Liver (tissue), 9 donors: Measurements from ENCODE around the gene PSMB2. TPM values are rescaled to one million over a fixed set of nuclear protein-coding genes. Genes with fewer than 3 reads are reported as not detected.

ENCODE experiments used
- DNase-seq: peaks from one replicate; pipeline ENCODE4 v3.0.0-alpha.2; 2017; ENCODE audit warnings: low spot score
- H3K27ac ChIP-seq, 2 donors: one replicate each; pipeline ENCODE4 v1.7.0; 2013; ENCODE audit warnings: inconsistent platforms in 2 of 2, low read length in 2 of 2, control low read depth in 1 of 2, low read depth in 1 of 2, mild to moderate bottlenecking in 1 of 2
- H3K27me3 ChIP-seq, 4 donors: one replicate each; pipeline versions ENCODE4 v1.6.1 to v1.7.0; 2013; ENCODE audit warnings: low read length in 3 of 4, inconsistent platforms in 1 of 4, mild to moderate bottlenecking in 1 of 4, moderate library complexity in 1 of 4; ENCODE audit not compliant: control insufficient read depth in 4 of 4, insufficient read depth in 4 of 4
- H3K36me3 ChIP-seq, 4 donors: one replicate each; pipeline versions ENCODE4 v1.6.1 to v1.7.0; 2013; ENCODE audit warnings: low read length in 3 of 4, mild to moderate bottlenecking in 3 of 4, low read depth in 1 of 4, moderate library complexity in 1 of 4; ENCODE audit not compliant: control insufficient read depth in 4 of 4, insufficient read depth in 3 of 4
- H3K4me1 ChIP-seq, 4 donors: one replicate each; pipeline versions ENCODE4 v1.6.1 to v1.7.0; 2013; ENCODE audit warnings: low read length in 3 of 4, mild to moderate bottlenecking in 3 of 4, moderate library complexity in 1 of 4; ENCODE audit not compliant: control insufficient read depth in 4 of 4, insufficient read depth in 4 of 4
- H3K4me3 ChIP-seq, 3 donors: one replicate each; pipeline versions ENCODE4 v1.6.1 to v1.7.0; 2013; ENCODE audit warnings: low read length in 3 of 3, control low read depth in 1 of 3, low read depth in 1 of 3, mild to moderate bottlenecking in 1 of 3
- H3K9ac ChIP-seq, 2 donors: one replicate each; pipeline ENCODE4 v1.7.0; 2013; ENCODE audit warnings: low read length in 2 of 2, mild to moderate bottlenecking in 2 of 2, moderate library complexity in 2 of 2, control low read depth in 1 of 2, low read depth in 1 of 2
- H3K9me3 ChIP-seq, 4 donors: one replicate each; pipeline versions ENCODE4 v1.6.1 to v1.7.0; 2013; ENCODE audit warnings: low read length in 3 of 4; ENCODE audit not compliant: control insufficient read depth in 4 of 4
- EGR1 ChIP-seq, 2 donors: IDR thresholded peaks; 2 replicates each; pipeline ENCODE4 v1.6.1; 2016 to 2018; ENCODE audit warnings: antibody characterized with exemption in 2 of 2, low read depth in 2 of 2
- FOXA1 ChIP-seq: IDR thresholded peaks from 2 replicates; pipeline ENCODE4 v1.6.1; 2016; ENCODE audit warnings: antibody characterized with exemption
- FOXA2 ChIP-seq: IDR thresholded peaks from 2 replicates; pipeline ENCODE4 v1.6.1; 2016; ENCODE audit warnings: antibody characterized with exemption
- GABPA ChIP-seq, 2 donors: IDR thresholded peaks in 1 of 2; conservative IDR thresholded peaks in 1 of 2; 2 replicates each; pipeline ENCODE4 v1.6.1; 2016; ENCODE audit warnings: antibody characterized with exemption in 2 of 2, mild to moderate bottlenecking in 1 of 2, moderate library complexity in 1 of 2
- HNF4G ChIP-seq: IDR thresholded peaks from 2 replicates; pipeline ENCODE4 v1.6.1; 2016; ENCODE audit warnings: antibody characterized with exemption
- JUND ChIP-seq, 2 donors: IDR thresholded peaks; 2 replicates each; pipeline ENCODE4 v1.6.1; 2016; ENCODE audit warnings: antibody characterized with exemption in 2 of 2
- NR2F2 ChIP-seq: IDR thresholded peaks from 2 replicates; pipeline ENCODE4 v1.6.1; 2016; ENCODE audit warnings: antibody characterized with exemption
- RAD21 ChIP-seq, 2 donors: IDR thresholded peaks; 2 replicates each; pipeline ENCODE4 v1.6.1; 2016; ENCODE audit warnings: antibody characterized with exemption in 2 of 2, mild to moderate bottlenecking in 2 of 2
- REST ChIP-seq: IDR thresholded peaks from 2 replicates; pipeline ENCODE4 v1.6.1; 2016; ENCODE audit warnings: antibody characterized with exemption, mild to moderate bottlenecking
- RXRA ChIP-seq, 2 donors: IDR thresholded peaks; 2 replicates each; pipeline ENCODE4 v1.6.1; 2017 to 2018; ENCODE audit warnings: antibody characterized with exemption in 2 of 2, mild to moderate bottlenecking in 1 of 2
- SP1 ChIP-seq: IDR thresholded peaks from 2 replicates; pipeline ENCODE4 v1.6.1; 2018; ENCODE audit warnings: antibody characterized with exemption, mild to moderate bottlenecking
- TAF1 ChIP-seq: conservative IDR thresholded peaks from 2 replicates; pipeline ENCODE4 v1.6.1; 2016; ENCODE audit warnings: antibody characterized with exemption, mild to moderate bottlenecking
- YY1 ChIP-seq: IDR thresholded peaks from 2 replicates; pipeline ENCODE4 v1.6.1; 2016; ENCODE audit warnings: antibody characterized with exemption, mild to moderate bottlenecking
- ZBTB33 ChIP-seq: IDR thresholded peaks from 2 replicates; pipeline ENCODE4 v1.6.1; 2016; ENCODE audit warnings: antibody characterized with exemption
- WGBS: extraction: QIAGEN DNeasy Blood & Tissue Kit; methylation state at CpG from one replicate; pipeline ENCODE4 v1.1.7; 2013; 5-methylcytosine and 5-hydroxymethylcytosine counted together
- polyA plus RNA-seq, 2 donors: library from polyadenylated mRNA; stranded (reverse) in 1 of 2; unstranded in 1 of 2; fragments of 200-250 nt in 1 of 2; fragments of >200 nt in 1 of 2; fragmentation: Nextera tagmentation in 1 of 2; extraction: Ambion mirVana in 1 of 2; gene quantifications; one replicate each; pipeline versions ENCODE4 v1.2.1 to v1.2.3, GENCODE V29; 2013 to 2015
- total RNA-seq, 2 donors: library from RNA; depleted of rRNA; stranded (reverse); fragments of >200 nt; gene quantifications; one replicate each; pipeline ENCODE4 v1.2.3, GENCODE V29; 2014
- TF ChIP-seq, protein P1 (sequence below): IDR thresholded peaks from 2 replicates; pipeline ENCODE4 v1.6.1; 2016; ENCODE audit warnings: antibody characterized with exemption
- TF ChIP-seq, protein P2 (sequence below): IDR thresholded peaks from 2 replicates; pipeline ENCODE4 v1.6.1; 2016; ENCODE audit warnings: antibody characterized with exemption
- TF ChIP-seq, protein P3 (sequence below): fragments of 150-350 bp; IDR thresholded peaks from 2 replicates; pipeline ENCODE4 v1.5.1; 2017; ENCODE audit warnings: improper control_type of control experiment, low read depth, low read length; ENCODE audit not compliant: missing input control
- donor health status: healthy.
- donor health status: healthy.
- donor health status: healthy.
- donor health status: healthy.
- donor health status: healthy.

The PSMB2 gene
- total and polyA plus RNA-seq, 4 donors, result 19.1 to 76.6 (median 40.8) TPM

GRCh38 chr1:35668506-35668905 is 27.2 kb upstream of the PSMB2 start:
- no peak for DNase-seq
- Histone ChIP-seq H3K9ac (no peak overlapping the region), H3K4me3 (no peak overlapping the region), H3K27ac (no peak overlapping the region), H3K4me1 (no peaks in the 10 kb centered on the region), H3K36me3 (no peaks in the 10 kb centered on the region), H3K9me3 (no peaks in the 10 kb centered on the region), H3K27me3 (peaks cover 0 to 3% (median 0%) of the 10 kb centered on the region in 4 donors)
- WGBS, result 82% methylated on average over 5 of the region's 5 CpGs
- TF ChIP-seq HNF4G (no peak), FOXA1 (no peak), ZBTB33 (no peak), RAD21 (IDR thresholded peaks at IDR 0.05) (no peak), GABPA (IDR thresholded peaks at IDR 0.05 in 1 of 2, conservative IDR thresholded peaks at IDR 0.05 in 1 of 2) (no peak), TAF1 (no peak), RXRA (IDR thresholded peaks at IDR 0.05) (no peak), SP1 (no peak), JUND (IDR thresholded peaks at IDR 0.05) (no peak), EGR1 (IDR thresholded peaks at IDR 0.05; ENCODE audit: low read depth in 2 of 2) (no peak), REST (no peak), FOXA2 (no peak), YY1 (no peak), NR2F2 (no peak)
- TF ChIP-seq, protein P1, sequence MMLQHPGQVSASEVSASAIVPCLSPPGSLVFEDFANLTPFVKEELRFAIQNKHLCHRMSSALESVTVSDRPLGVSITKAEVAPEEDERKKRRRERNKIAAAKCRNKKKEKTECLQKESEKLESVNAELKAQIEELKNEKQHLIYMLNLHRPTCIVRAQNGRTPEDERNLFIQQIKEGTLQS, result no peak
- TF ChIP-seq, protein P2, sequence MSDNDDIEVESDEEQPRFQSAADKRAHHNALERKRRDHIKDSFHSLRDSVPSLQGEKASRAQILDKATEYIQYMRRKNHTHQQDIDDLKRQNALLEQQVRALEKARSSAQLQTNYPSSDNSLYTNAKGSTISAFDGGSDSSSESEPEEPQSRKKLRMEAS, result no peak
- TF ChIP-seq, protein P3, sequence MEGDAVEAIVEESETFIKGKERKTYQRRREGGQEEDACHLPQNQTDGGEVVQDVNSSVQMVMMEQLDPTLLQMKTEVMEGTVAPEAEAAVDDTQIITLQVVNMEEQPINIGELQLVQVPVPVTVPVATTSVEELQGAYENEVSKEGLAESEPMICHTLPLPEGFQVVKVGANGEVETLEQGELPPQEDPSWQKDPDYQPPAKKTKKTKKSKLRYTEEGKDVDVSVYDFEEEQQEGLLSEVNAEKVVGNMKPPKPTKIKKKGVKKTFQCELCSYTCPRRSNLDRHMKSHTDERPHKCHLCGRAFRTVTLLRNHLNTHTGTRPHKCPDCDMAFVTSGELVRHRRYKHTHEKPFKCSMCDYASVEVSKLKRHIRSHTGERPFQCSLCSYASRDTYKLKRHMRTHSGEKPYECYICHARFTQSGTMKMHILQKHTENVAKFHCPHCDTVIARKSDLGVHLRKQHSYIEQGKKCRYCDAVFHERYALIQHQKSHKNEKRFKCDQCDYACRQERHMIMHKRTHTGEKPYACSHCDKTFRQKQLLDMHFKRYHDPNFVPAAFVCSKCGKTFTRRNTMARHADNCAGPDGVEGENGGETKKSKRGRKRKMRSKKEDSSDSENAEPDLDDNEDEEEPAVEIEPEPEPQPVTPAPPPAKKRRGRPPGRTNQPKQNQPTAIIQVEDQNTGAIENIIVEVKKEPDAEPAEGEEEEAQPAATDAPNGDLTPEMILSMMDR, result no peak

- Histone ChIP-seq H3K27me3 (no peaks in the 10 kb centered on the region), H3K36me3 (no peaks in the 10 kb centered on the region), H3K27ac (no peak overlapping the region), H3K9me3 (no peaks in the 10 kb centered on the region), H3K9ac (no peak overlapping the region), H3K4me1 (no peaks in the 10 kb centered on the region), H3K4me3 (no peak overlapping the region)
- WGBS, result 48% methylated on average over 1 of the region's 1 CpG
- TF ChIP-seq YY1 (no peak), FOXA1 (no peak), HNF4G (no peak), FOXA2 (no peak)
- TF ChIP-seq, protein P3, result no peak
- no peak for DNase-seq
Measured at GRCh38 chr1:35666916-35667315, 25.6 kb upstream of the PSMB2 start.
